ENCODE results near the gene ARID1B. TPM values are rescaled to one million over a fixed set of nuclear protein-coding genes. Genes with fewer than 3 reads are reported as not detected.

ARID1B gene
- total RNA-seq, 1 experiment from 2014 or later = 35.6 TPM

DNA sequence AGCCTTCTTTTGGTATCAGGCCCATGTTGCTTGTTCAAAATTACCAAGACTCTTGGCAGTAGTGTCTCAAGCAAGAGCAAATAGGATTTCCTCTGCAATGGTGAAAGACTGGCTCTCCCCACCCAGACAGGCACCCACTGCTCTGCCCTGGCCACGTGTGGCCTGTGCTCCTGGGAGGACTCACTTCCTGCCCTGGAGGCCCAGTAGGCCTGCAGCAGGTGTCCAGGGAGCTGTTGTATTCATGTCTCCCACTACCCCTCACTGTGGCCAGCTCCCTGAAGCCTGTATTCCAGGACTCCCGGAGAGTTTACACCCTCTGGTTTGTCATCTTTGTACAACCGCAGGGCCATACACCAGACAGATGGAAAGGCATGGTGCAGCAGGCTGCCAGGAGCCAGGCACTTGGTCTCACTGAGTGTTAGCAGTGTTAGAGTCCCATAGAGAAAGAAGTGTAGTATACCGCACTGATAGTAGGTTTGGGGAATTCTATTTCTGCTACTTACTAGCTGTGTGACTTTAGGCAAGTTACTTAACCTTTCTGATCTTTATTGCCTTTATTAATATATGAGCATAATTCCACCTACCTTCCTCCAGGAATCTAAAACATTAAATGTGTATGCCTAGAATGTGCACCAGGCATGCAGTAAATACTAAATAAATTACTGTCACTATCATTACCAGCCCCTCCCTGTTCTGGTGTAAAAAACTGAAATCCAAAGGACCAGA lies 386.4 kb downstream of the ARID1B start:
- intact Hi-C loops (cut with micrococcal nuclease) = no loop called here
- Histone ChIP-seq H3K4me3 (replicated peaks in 1 of 2; ENCODE audit: low read depth in 1 of 2, low read length in 2 of 2) (no peak overlapping the region), H4K20me1 (ENCODE audit: insufficient read depth) (no peaks in the 10 kb centered on the region), H3K4me1 (ENCODE audit: control insufficient read depth in 1 of 2, insufficient read depth in 2 of 2, low read length in 2 of 2) (no peaks in the 10 kb centered on the region), H3K4me2 (ENCODE audit: low read length) (no peak overlapping the region), H3K9ac (ENCODE audit: low read length) (no peak overlapping the region), H3K27me3 (ENCODE audit: insufficient read depth, low read length) (no peaks in the 10 kb centered on the region), H3K9me2 (ENCODE audit: insufficient read depth) (no peaks in the 10 kb centered on the region), H3K9me3 (ENCODE audit: control insufficient read depth in 1 of 2, insufficient read depth in 1 of 2, low read depth in 1 of 2, low read length in 2 of 2) (no peaks in the 10 kb centered on the region), H3K27ac (ENCODE audit: low read depth, low read length) (no peak overlapping the region), H2AFZ (ENCODE audit: low read depth, low read length, poor library complexity, severe bottlenecking) (no peak overlapping the region), H3K79me2 (ENCODE audit: insufficient read depth, low read length) (no peaks in the 10 kb centered on the region), H3K36me3 (ENCODE audit: control insufficient read depth in 1 of 2, insufficient read depth in 2 of 2, low read length in 2 of 2) (no peaks in the 10 kb centered on the region)
- ATAC-seq (no peak), DNase-seq (ENCODE audit: low read depth, low spot score) (no peak)
- POLR2A ChIA-PET = no interaction called here
- RAD21 ChIA-PET (ENCODE audit: low non-redundant PET in 1 of 2, low total read pairs in 2 of 2, uncharacterized antibody in 2 of 2, unreplicated experiment in 2 of 2) = no interaction called here
- CTCF ChIA-PET = no interaction called here
- no TSS peak for BruUV-seq (replicated peaks)
- no peak for TF ChIP-seq JUND (IDR thresholded peaks at IDR 0.05)
- no peak for TF ChIP-seq FOSL1 (IDR thresholded peaks at IDR 0.05; ENCODE audit: low read depth)
- TF ChIP-seq POLR2AphosphoS5 (IDR thresholded peaks at IDR 0.05; ENCODE audit: low read depth, low read length) = no peak
- TF ChIP-seq SRF (IDR thresholded peaks at IDR 0.05; ENCODE audit: low read depth) = no peak
- TF ChIP-seq MAX (IDR thresholded peaks at IDR 0.05) = no peak
- TF ChIP-seq RAD21 (IDR thresholded peaks at IDR 0.05; ENCODE audit: low read depth) = no peak

DNA sequence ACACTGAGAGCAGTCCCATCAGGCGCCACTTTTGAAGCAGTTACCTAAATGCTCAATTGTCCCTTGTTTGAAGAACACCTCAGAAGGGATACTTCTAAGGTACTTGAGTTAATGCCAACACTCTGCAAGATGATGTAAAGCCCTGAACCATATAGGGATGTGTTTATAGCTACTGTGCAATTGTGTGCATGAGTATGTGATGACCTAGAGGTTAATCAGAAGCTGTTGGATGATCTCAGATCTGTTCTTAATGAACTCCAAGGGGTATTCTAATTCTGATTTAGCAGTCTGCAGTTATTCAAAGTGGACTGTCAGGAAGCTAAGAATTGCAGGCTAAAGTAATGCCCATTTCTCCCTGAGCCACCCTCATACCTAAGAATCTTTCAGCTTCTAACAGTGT lies 387.8 kb downstream of the ARID1B start:
- H3K4me2 ChIP-seq (ENCODE audit: low read length) = no peak overlapping the region
- TF ChIP-seq JUND (IDR thresholded peaks at IDR 0.05) (no peak), EZH2phosphoT487 (IDR thresholded peaks at IDR 0.05; ENCODE audit: borderline replicate concordance) (no peak), ELF1 (IDR thresholded peaks at IDR 0.05; ENCODE audit: borderline replicate concordance, low read depth) (no peak), ZFX (IDR thresholded peaks at IDR 0.05) (no peak), SP1 (IDR thresholded peaks at IDR 0.05; ENCODE audit: low read depth) (no peak), RAD21 (IDR thresholded peaks at IDR 0.05; ENCODE audit: low read depth) (no peak), SRF (IDR thresholded peaks at IDR 0.05; ENCODE audit: low read depth) (no peak), FOSL1 (IDR thresholded peaks at IDR 0.05; ENCODE audit: low read depth) (no peak), POLR2A (IDR thresholded peaks at IDR 0.05; ENCODE audit: borderline replicate concordance, extremely low read depth, insufficient read depth, insufficient read length) (no peak), EZH2 (IDR thresholded peaks at IDR 0.05) (no peak), CBX3 (IDR thresholded peaks at IDR 0.05; ENCODE audit: low read depth) (no peak)
- TF ChIP-seq, protein P1, sequence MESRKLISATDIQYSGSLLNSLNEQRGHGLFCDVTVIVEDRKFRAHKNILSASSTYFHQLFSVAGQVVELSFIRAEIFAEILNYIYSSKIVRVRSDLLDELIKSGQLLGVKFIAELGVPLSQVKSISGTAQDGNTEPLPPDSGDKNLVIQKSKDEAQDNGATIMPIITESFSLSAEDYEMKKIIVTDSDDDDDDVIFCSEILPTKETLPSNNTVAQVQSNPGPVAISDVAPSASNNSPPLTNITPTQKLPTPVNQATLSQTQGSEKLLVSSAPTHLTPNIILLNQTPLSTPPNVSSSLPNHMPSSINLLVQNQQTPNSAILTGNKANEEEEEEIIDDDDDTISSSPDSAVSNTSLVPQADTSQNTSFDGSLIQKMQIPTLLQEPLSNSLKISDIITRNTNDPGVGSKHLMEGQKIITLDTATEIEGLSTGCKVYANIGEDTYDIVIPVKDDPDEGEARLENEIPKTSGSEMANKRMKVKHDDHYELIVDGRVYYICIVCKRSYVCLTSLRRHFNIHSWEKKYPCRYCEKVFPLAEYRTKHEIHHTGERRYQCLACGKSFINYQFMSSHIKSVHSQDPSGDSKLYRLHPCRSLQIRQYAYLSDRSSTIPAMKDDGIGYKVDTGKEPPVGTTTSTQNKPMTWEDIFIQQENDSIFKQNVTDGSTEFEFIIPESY (IDR thresholded peaks at IDR 0.05; ENCODE audit: extremely low read depth, insufficient replicate concordance, low read length) = no peak
- no peak overlapping the region for H3K9ac ChIP-seq (ENCODE audit: low read length)
- no TSS peak for BruUV-seq (replicated peaks)
- H3K27ac ChIP-seq (ENCODE audit: low read depth, low read length) = no peak overlapping the region
- no peaks in the 10 kb centered on the region for H3K4me1 ChIP-seq (ENCODE audit: control insufficient read depth in 1 of 2, insufficient read depth in 2 of 2, low read length in 2 of 2)
- ChIA-PET RAD21 (ENCODE audit: low non-redundant PET in 1 of 2, low total read pairs in 2 of 2, uncharacterized antibody in 2 of 2, unreplicated experiment in 2 of 2) (no interaction called here), POLR2A (no interaction called here), CTCF (no interaction called here)
- H3K4me3 ChIP-seq (replicated peaks in 1 of 2; ENCODE audit: low read depth in 1 of 2, low read length in 2 of 2) = no peak overlapping the region
- no peaks in the 10 kb centered on the region for H3K9me3 ChIP-seq (ENCODE audit: control insufficient read depth in 1 of 2, insufficient read depth in 1 of 2, low read depth in 1 of 2, low read length in 2 of 2)
- DNase-seq (ENCODE audit: low read depth, low spot score) (no peak), ATAC-seq (no peak)
- no peaks in the 10 kb centered on the region for H3K9me2 ChIP-seq (ENCODE audit: insufficient read depth)
- no peaks in the 10 kb centered on the region for H3K79me2 ChIP-seq (ENCODE audit: insufficient read depth, low read length)
- no peak overlapping the region for H2AFZ ChIP-seq (ENCODE audit: low read depth, low read length, poor library complexity, severe bottlenecking)
- no peaks in the 10 kb centered on the region for H3K36me3 ChIP-seq (ENCODE audit: control insufficient read depth in 1 of 2, insufficient read depth in 2 of 2, low read length in 2 of 2)
- intact Hi-C loops (cut with micrococcal nuclease) = no loop called here
- no peaks in the 10 kb centered on the region for H4K20me1 ChIP-seq (ENCODE audit: insufficient read depth)
- no peaks in the 10 kb centered on the region for H3K27me3 ChIP-seq (ENCODE audit: insufficient read depth, low read length)
